Measurements from ENCODE around the gene LHX6.

DNA sequence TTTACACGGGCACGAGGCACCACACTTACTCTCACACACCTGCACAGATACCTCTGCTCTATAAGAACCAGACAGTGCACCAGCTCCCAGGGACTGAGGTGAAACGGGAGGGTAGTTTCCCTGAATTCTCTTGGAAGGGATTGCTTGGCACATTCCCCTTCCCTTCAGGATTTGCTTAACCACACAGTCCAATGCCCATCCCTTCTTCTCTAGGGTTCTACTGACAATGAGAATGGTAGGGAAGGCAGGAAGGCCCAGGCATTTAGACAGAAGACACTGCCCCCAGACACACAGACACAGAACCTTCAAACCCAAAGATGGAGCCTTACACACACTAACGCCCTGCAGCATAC lies 704 bp upstream of the LHX6 start:
- TF ChIP-seq, protein P1, sequence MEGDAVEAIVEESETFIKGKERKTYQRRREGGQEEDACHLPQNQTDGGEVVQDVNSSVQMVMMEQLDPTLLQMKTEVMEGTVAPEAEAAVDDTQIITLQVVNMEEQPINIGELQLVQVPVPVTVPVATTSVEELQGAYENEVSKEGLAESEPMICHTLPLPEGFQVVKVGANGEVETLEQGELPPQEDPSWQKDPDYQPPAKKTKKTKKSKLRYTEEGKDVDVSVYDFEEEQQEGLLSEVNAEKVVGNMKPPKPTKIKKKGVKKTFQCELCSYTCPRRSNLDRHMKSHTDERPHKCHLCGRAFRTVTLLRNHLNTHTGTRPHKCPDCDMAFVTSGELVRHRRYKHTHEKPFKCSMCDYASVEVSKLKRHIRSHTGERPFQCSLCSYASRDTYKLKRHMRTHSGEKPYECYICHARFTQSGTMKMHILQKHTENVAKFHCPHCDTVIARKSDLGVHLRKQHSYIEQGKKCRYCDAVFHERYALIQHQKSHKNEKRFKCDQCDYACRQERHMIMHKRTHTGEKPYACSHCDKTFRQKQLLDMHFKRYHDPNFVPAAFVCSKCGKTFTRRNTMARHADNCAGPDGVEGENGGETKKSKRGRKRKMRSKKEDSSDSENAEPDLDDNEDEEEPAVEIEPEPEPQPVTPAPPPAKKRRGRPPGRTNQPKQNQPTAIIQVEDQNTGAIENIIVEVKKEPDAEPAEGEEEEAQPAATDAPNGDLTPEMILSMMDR (IDR thresholded peaks at IDR 0.05; ENCODE audit: poor library complexity, severe bottlenecking), result no peak
- TF ChIP-seq, protein P2, sequence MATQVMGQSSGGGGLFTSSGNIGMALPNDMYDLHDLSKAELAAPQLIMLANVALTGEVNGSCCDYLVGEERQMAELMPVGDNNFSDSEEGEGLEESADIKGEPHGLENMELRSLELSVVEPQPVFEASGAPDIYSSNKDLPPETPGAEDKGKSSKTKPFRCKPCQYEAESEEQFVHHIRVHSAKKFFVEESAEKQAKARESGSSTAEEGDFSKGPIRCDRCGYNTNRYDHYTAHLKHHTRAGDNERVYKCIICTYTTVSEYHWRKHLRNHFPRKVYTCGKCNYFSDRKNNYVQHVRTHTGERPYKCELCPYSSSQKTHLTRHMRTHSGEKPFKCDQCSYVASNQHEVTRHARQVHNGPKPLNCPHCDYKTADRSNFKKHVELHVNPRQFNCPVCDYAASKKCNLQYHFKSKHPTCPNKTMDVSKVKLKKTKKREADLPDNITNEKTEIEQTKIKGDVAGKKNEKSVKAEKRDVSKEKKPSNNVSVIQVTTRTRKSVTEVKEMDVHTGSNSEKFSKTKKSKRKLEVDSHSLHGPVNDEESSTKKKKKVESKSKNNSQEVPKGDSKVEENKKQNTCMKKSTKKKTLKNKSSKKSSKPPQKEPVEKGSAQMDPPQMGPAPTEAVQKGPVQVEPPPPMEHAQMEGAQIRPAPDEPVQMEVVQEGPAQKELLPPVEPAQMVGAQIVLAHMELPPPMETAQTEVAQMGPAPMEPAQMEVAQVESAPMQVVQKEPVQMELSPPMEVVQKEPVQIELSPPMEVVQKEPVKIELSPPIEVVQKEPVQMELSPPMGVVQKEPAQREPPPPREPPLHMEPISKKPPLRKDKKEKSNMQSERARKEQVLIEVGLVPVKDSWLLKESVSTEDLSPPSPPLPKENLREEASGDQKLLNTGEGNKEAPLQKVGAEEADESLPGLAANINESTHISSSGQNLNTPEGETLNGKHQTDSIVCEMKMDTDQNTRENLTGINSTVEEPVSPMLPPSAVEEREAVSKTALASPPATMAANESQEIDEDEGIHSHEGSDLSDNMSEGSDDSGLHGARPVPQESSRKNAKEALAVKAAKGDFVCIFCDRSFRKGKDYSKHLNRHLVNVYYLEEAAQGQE (IDR thresholded peaks at IDR 0.05; ENCODE audit: borderline replicate concordance), result no peak
- TF ChIP-seq MXI1 (conservative IDR thresholded peaks at IDR 0.05; ENCODE audit: poor library complexity, severe bottlenecking), result no peak
- no peak for TF ChIP-seq POLR2AphosphoS5 (IDR thresholded peaks at IDR 0.05)
- TF ChIP-seq RAD21 (conservative IDR thresholded peaks at IDR 0.05), result no peak
- TF ChIP-seq TAF1 (IDR thresholded peaks at IDR 0.05; ENCODE audit: low read depth), result no peak
- TF ChIP-seq EZH2 (IDR thresholded peaks at IDR 0.05; ENCODE audit: borderline replicate concordance, insufficient read depth, low read length, poor library complexity, severe bottlenecking), result no peak
- no peak for TF ChIP-seq EP300 (conservative IDR thresholded peaks at IDR 0.05; ENCODE audit: poor library complexity, severe bottlenecking)
